ENCODE results near the gene MYH7. TPM values are rescaled to one million over a fixed set of nuclear protein-coding genes. Genes with fewer than 3 reads are reported as not detected.

The MYH7 gene
- total and polyA plus RNA-seq, 7 experiments from 2014 or later = not detected

DNA sequence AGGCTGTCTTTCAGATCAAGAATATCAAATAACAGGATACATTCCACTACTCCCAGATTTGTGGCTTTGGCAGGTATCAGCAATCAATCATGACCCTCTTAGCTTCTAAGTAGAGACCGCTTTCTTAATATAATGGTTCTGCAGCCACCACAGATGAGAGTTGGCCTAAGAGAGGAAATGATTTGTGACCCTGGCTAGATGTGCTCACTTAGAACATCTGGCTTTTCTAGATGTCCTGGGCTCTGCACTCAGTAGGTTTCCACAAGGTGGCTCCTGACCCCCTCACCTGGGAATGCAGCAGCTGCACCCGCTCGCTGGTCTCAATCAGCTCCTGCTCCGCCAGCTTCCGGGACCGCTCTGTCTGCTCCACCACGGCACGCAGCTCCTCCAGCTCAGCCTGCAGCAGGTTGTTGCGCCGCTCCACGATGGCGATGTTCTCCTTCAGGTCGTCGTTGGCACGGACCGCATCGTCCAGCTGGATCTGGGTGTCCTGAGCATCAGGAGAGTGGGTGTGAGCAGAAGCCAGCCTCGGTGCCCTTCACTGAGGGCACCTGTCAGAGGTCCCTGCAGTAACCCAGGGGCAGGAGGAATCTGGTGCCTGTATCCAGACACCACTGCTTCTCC, 49.7 kb downstream of the MYH7 start:
- Mint-ChIP-seq H3K27ac (peak overlapping the region in 1 of 9 donors; percentile 46), H3K4me1 (no peaks in the 10 kb centered on the region), H3K36me3 (no peaks in the 10 kb centered on the region), H3K27me3 (peaks cover 0 to 24% (median 0%) of the 10 kb centered on the region in 5 donors), H3K9me3 (peaks cover 0 to 3% (median 0%) of the 10 kb centered on the region in 11 donors), H3K4me3 (no peak overlapping the region)
- no peak overlapping the region for H3K4me3 ChIP-seq (ENCODE audit: low read length)
- DNase-seq = no peak
- POLR2A ChIA-PET = no interaction called here
- no peaks in the 10 kb centered on the region for H3K4me1 ChIP-seq (ENCODE audit: control insufficient read depth in 2 of 2, insufficient read depth in 2 of 2, low read length in 2 of 2)
- H3K36me3 ChIP-seq (ENCODE audit: control insufficient read depth in 2 of 3, insufficient read depth in 3 of 3, low read length in 3 of 3) = no peaks in the 10 kb centered on the region
- no peaks in the 10 kb centered on the region for H3K27me3 ChIP-seq (ENCODE audit: control insufficient read depth in 2 of 2, insufficient read depth in 2 of 2, low read length in 2 of 2)
- CTCF ChIA-PET = interaction anchor here (1.0 to 1.6 kb wide), 2 partner anchors 33 to 121 kb away, joined by 4 read pairs; partner anchors contain the start of gene SLC22A17
- H3K27ac ChIP-seq (ENCODE audit: low read depth, low read length) = no peak overlapping the region
- H3K9me3 ChIP-seq (ENCODE audit: control insufficient read depth in 2 of 3, low read length in 3 of 3) = no peaks in the 10 kb centered on the region
- intact Hi-C loops (cut with micrococcal nuclease) = no loop called here
- ATAC-seq = no peak

DNA sequence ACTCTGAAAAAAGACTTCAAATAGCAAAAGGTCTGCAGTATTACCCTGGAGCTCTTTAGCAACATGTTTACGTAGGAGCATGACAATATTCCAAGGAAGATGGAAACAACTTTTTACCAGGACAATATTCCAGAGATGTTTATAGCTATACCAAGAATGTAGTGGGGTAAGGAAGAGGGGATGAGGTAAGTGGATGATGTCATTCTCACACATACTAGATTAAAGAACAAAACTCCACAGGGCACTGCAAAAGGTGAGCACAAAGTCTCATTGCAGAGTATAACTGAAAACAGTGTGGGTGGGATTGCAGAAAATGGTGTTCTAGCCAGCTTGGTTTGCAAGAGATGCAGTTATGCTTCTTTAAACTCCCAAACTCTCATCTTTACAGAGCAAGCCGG, 50.2 kb downstream of the MYH7 start:
- no peaks in the 10 kb centered on the region for H3K9me3 ChIP-seq (ENCODE audit: control insufficient read depth in 2 of 3, low read length in 3 of 3)
- ATAC-seq (no peak), DNase-seq (no peak)
- intact Hi-C loops (cut with micrococcal nuclease) = no loop called here
- no peak overlapping the region for H3K27ac Mint-ChIP-seq
- no peaks in the 10 kb centered on the region for H3K36me3 ChIP-seq (ENCODE audit: control insufficient read depth in 2 of 3, insufficient read depth in 3 of 3, low read length in 3 of 3)
- H3K4me3 Mint-ChIP-seq = no peak overlapping the region
- POLR2A ChIA-PET = no interaction called here
- H3K9me3 Mint-ChIP-seq = peaks cover 0 to 3% (median 0%) of the 10 kb centered on the region in 11 donors
- H3K27me3 ChIP-seq (ENCODE audit: control insufficient read depth in 2 of 2, insufficient read depth in 2 of 2, low read length in 2 of 2) = no peaks in the 10 kb centered on the region
- H3K4me3 ChIP-seq (ENCODE audit: low read length) = no peak overlapping the region
- no peaks in the 10 kb centered on the region for H3K4me1 Mint-ChIP-seq
- H3K27me3 Mint-ChIP-seq = peaks cover 0 to 25% (median 0%) of the 10 kb centered on the region in 5 donors
- CTCF ChIA-PET = interaction anchor here (0.8 to 1.6 kb wide), 3 partner anchors 32 to 120 kb away, joined by 4 read pairs; partner anchors contain the start of gene SLC22A17
- no peaks in the 10 kb centered on the region for H3K36me3 Mint-ChIP-seq
- no peaks in the 10 kb centered on the region for H3K4me1 ChIP-seq (ENCODE audit: control insufficient read depth in 2 of 2, insufficient read depth in 2 of 2, low read length in 2 of 2)
- H3K27ac ChIP-seq (ENCODE audit: low read depth, low read length) = no peak overlapping the region

DNA sequence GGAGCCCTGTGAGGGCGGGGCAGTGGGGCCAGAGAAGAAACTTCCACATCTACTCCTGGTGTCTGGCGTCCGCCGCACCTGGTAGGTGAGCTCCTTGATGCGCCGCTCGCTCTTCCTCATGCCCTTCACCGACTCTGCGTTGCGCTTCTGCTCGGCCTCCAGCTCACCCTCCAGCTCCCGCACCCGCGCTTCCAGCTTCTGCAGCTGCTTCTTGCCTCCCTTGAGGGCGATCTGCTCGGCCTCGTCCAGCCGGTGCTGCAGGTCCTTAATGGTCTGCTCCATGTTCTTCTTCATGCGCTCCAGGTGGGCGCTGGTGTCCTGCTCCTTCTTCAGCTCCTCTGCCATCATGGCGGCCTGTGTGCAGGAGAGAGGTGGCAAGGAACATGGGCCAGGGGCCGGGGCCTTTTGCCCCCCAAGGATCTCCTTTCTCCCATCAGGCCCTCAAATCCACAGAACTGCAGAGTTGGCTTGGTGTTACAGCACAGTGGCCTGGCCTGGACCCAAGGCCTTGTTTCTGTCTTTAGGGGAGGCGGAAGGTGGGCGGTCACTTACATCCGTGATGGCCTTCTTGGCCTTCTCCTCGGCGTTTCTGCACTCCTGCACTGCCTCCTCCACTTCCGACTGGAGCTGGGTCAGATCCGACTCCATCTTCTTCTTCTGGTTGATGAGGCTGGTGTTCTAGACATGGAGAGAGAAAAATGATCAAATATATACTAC, 50.9 kb downstream of the MYH7 start:
- ATAC-seq (no peak), DNase-seq (no peak)
- intact Hi-C loops (cut with micrococcal nuclease) = no loop called here
- Mint-ChIP-seq H3K4me3 (no peak overlapping the region), H3K4me1 (peaks cover 0 to 3% (median 0%) of the 10 kb centered on the region in 7 donors), H3K36me3 (no peaks in the 10 kb centered on the region), H3K9me3 (peaks cover 0 to 3% (median 0%) of the 10 kb centered on the region in 11 donors), H3K27ac (no peak overlapping the region), H3K27me3 (peaks cover 0 to 22% (median 0%) of the 10 kb centered on the region in 5 donors)
- Histone ChIP-seq H3K4me3 (ENCODE audit: low read length) (no peak overlapping the region), H3K4me1 (ENCODE audit: control insufficient read depth in 2 of 2, insufficient read depth in 2 of 2, low read length in 2 of 2) (no peaks in the 10 kb centered on the region), H3K27ac (ENCODE audit: low read depth, low read length) (no peak overlapping the region), H3K9me3 (ENCODE audit: control insufficient read depth in 2 of 3, low read length in 3 of 3) (no peaks in the 10 kb centered on the region), H3K27me3 (ENCODE audit: control insufficient read depth in 2 of 2, insufficient read depth in 2 of 2, low read length in 2 of 2) (no peaks in the 10 kb centered on the region), H3K36me3 (ENCODE audit: control insufficient read depth in 2 of 3, insufficient read depth in 3 of 3, low read length in 3 of 3) (no peaks in the 10 kb centered on the region)
- POLR2A ChIA-PET = no interaction called here
- CTCF ChIA-PET = interaction anchor here (0.8 to 1.6 kb wide), 3 partner anchors 32 to 119 kb away, joined by 4 read pairs; partner anchors contain the start of gene SLC22A17

DNA sequence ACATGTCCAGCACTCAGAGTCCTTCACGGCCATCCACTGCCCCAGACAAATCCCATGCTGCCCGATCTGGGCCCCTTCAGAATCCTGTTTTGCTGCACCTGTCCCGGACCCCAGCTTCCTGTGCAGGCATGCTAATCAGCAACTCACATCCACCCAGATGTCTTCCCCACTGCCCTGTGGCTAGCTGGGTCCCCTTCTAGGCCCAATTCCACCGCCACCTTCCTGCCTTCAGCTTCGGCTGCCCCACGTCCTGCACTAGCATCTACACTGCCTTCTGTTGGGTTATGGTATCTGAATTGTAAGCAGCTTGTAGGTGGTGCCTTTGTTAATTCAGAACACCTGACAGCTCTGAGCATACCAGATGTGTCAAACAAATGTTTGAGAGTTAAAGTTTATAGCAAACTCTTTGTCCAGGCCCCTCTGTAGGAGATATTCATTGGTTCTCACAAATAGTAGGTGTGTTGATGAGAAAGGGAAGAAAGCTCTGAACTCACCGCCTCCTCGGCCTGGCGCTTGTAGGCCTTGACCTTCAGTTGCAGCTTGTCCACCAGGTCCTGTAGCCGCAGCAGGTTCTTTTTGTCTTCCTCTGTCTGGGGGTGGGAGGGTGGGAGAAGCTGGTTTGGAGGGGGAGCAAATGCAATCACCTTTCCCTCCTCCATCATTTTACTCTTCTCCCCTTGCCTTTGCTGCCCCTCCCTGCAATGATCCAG, 52.6 kb downstream of the MYH7 start:
- no peak overlapping the region for H3K27ac Mint-ChIP-seq

DNA sequence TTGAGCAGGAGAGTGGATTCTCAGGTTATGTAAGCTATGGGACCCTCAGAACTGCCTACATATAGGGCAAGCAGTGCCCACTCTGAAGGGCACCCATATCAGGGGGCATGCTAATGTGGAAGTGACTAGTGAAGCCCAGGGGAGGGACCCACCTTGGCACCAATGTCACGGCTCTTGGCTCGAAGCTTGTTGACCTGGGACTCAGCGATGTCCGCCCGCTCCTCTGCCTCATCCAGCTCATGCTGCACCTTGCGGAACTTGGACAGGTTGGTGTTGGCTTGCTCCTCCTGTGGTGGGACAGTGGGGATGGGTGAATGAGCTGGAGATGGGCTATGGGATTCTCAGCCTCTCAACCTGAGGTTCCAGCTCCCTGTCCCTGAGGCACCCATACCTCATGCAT, 53.2 kb downstream of the MYH7 start:
- H3K9me3 ChIP-seq (ENCODE audit: control insufficient read depth in 2 of 3, low read length in 3 of 3) = no peaks in the 10 kb centered on the region
- Mint-ChIP-seq H3K9me3 (peaks cover 0 to 3% (median 0%) of the 10 kb centered on the region in 11 donors), H3K4me1 (peaks cover 0 to 3% (median 0%) of the 10 kb centered on the region in 7 donors), H3K4me3 (no peak overlapping the region), H3K27me3 (peaks cover 0 to 16% (median 0%) of the 10 kb centered on the region in 5 donors), H3K36me3 (no peaks in the 10 kb centered on the region), H3K27ac (no peak overlapping the region)
- DNase-seq (no peak), ATAC-seq (no peak)
- H3K4me1 ChIP-seq (ENCODE audit: control insufficient read depth in 2 of 2, insufficient read depth in 2 of 2, low read length in 2 of 2) = no peaks in the 10 kb centered on the region
- ChIA-PET POLR2A (no interaction called here), CTCF (interaction anchor here (0.9 to 1.2 kb wide), 2 partner anchors 11 to 118 kb away, joined by 3 to 4 read pairs; no protein-coding TSS in a partner anchor)
- intact Hi-C loops (cut with micrococcal nuclease) = no loop called here
- H3K36me3 ChIP-seq (ENCODE audit: control insufficient read depth in 2 of 3, insufficient read depth in 3 of 3, low read length in 3 of 3) = no peaks in the 10 kb centered on the region
- H3K27ac ChIP-seq (ENCODE audit: low read depth, low read length) = no peak overlapping the region
- no peaks in the 10 kb centered on the region for H3K27me3 ChIP-seq (ENCODE audit: control insufficient read depth in 2 of 2, insufficient read depth in 2 of 2, low read length in 2 of 2)
- H3K4me3 ChIP-seq (ENCODE audit: low read length) = no peak overlapping the region

More for the DNA sequence above, 52.6 kb downstream of the MYH7 start:
- Histone ChIP-seq H3K36me3 (ENCODE audit: control insufficient read depth in 2 of 3, insufficient read depth in 3 of 3, low read length in 3 of 3) (no peaks in the 10 kb centered on the region), H3K27me3 (ENCODE audit: control insufficient read depth in 2 of 2, insufficient read depth in 2 of 2, low read length in 2 of 2) (no peaks in the 10 kb centered on the region), H3K4me3 (ENCODE audit: low read length) (no peak overlapping the region), H3K9me3 (ENCODE audit: control insufficient read depth in 2 of 3, low read length in 3 of 3) (no peaks in the 10 kb centered on the region), H3K27ac (ENCODE audit: low read depth, low read length) (no peak overlapping the region), H3K4me1 (ENCODE audit: control insufficient read depth in 2 of 2, insufficient read depth in 2 of 2, low read length in 2 of 2) (no peaks in the 10 kb centered on the region)
- H3K4me1 Mint-ChIP-seq = peaks cover 0 to 3% (median 0%) of the 10 kb centered on the region in 7 donors
- H3K4me3 Mint-ChIP-seq = no peak overlapping the region
- H3K36me3 Mint-ChIP-seq = no peaks in the 10 kb centered on the region
- peaks cover 0 to 3% (median 0%) of the 10 kb centered on the region in 11 donors for H3K9me3 Mint-ChIP-seq
- ChIA-PET CTCF (interaction anchor here (0.9 to 1.2 kb wide), 2 partner anchors 10 to 119 kb away, joined by 3 to 4 read pairs; no protein-coding TSS in a partner anchor), POLR2A (interaction anchor here (0.6 kb wide), 1 partner anchor 118 kb away, joined by 3 read pairs; no protein-coding TSS in a partner anchor)
- peaks cover 0 to 16% (median 0%) of the 10 kb centered on the region in 5 donors for H3K27me3 Mint-ChIP-seq
- DNase-seq (no peak), ATAC-seq (no peak)
- intact Hi-C loops (cut with micrococcal nuclease) = no loop called here

DNA sequence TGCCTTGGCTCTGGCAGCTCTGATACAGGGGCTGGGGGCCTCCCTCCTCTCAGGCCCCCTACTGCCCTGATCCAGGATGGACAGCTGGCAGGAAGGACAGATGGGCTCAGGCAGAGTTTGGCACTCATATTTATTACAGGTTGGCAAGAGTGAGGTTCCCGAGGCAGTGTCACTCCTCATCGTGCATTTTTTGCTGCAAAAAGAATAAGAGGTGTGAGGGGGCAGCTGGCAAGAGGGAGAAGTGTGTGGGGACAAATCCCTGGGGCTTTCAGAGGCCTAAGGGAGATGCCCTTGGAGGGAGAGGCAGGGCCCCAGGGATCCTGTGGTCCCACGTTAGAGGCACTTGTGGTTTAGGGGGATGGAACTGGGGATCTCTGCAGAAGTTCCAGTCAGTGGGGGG, 53.6 kb downstream of the MYH7 start:
- H3K4me1 ChIP-seq (ENCODE audit: control insufficient read depth in 2 of 2, insufficient read depth in 2 of 2, low read length in 2 of 2) = no peaks in the 10 kb centered on the region
- no peaks in the 10 kb centered on the region for H3K36me3 ChIP-seq (ENCODE audit: control insufficient read depth in 2 of 3, insufficient read depth in 3 of 3, low read length in 3 of 3)
- H3K36me3 Mint-ChIP-seq = no peaks in the 10 kb centered on the region
- peaks cover 0 to 3% (median 0%) of the 10 kb centered on the region in 7 donors for H3K4me1 Mint-ChIP-seq
- ATAC-seq = no peak
- no peak overlapping the region for H3K4me3 ChIP-seq (ENCODE audit: low read length)
- no peaks in the 10 kb centered on the region for H3K9me3 ChIP-seq (ENCODE audit: control insufficient read depth in 2 of 3, low read length in 3 of 3)
- no peak overlapping the region for H3K27ac Mint-ChIP-seq
- H3K27me3 Mint-ChIP-seq = peaks cover 0 to 16% (median 0%) of the 10 kb centered on the region in 5 donors
- H3K27me3 ChIP-seq (ENCODE audit: control insufficient read depth in 2 of 2, insufficient read depth in 2 of 2, low read length in 2 of 2) = no peaks in the 10 kb centered on the region
- intact Hi-C loops (cut with micrococcal nuclease) = loop anchor here in 1 of 2 donors (2.0 kb wide), 2 partner anchors 61 to 313 kb away; partner anchors contain the start of gene PABPN1
- peaks cover 0 to 3% (median 0%) of the 10 kb centered on the region in 11 donors for H3K9me3 Mint-ChIP-seq
- H3K27ac ChIP-seq (ENCODE audit: low read depth, low read length) = no peak overlapping the region
- ChIA-PET POLR2A (no interaction called here), CTCF (interaction anchor here (0.9 to 3.2 kb wide), 3 partner anchors 11 to 118 kb away, joined by 3 to 30 read pairs (median 4); no protein-coding TSS in a partner anchor)
- H3K4me3 Mint-ChIP-seq = no peak overlapping the region
- DNase-seq = no peak

All from naive thymus-derived CD4-positive, alpha-beta T cell (primary cell).